ENCODE measurements around the gene RAB12. TPM values are rescaled to one million over a fixed set of nuclear protein-coding genes. Genes with fewer than 3 reads are reported as not detected.

RAB12 gene
- total RNA-seq, 2 experiments from 2014 or later, result 11.0 to 11.9 TPM

- CTCF ChIA-PET, result interaction anchor here (2.3 kb wide), 1 partner anchor 16 kb away, joined by 11 read pairs; no protein-coding TSS in a partner anchor
- no peak for DNase-seq
- no peaks in the 10 kb centered on the region for H3K9me3 Mint-ChIP-seq
- H3K27ac Mint-ChIP-seq, result no peak overlapping the region
- intact Hi-C loops (cut with micrococcal nuclease), result no loop called here
- H3K4me1 Mint-ChIP-seq (ENCODE audit: low read depth), result no peaks in the 10 kb centered on the region
- no peaks in the 10 kb centered on the region for H3K36me3 Mint-ChIP-seq (ENCODE audit: low read depth)
- no peak overlapping the region for H3K4me3 Mint-ChIP-seq
- H3K27me3 Mint-ChIP-seq (ENCODE audit: low read depth), result no peaks in the 10 kb centered on the region
Measured at GRCh38 chr18:8681196-8681595, 72.0 kb downstream of the RAB12 start.

DNA sequence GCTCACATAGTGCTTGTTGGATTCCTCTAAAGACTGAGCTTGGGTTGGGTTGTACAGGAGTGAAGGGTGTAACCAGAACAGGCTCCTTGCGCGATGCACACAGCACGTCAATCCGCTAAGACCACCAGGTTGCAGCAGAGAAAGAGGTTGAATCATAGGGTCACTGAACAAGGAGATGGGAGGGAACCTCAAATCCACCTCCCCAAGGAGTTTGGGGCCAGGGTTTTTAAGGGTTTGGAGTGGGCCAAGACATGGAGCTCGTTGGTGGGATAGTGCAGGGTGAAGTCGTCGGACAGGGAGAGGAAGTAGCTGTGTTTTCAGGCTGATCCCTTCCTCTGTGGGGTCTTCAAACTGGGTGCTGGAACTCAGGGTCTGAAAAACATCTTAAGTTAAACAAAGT, 75.3 kb downstream of the RAB12 start:
- no peak overlapping the region for H3K4me3 Mint-ChIP-seq
- no peak overlapping the region for H3K27ac Mint-ChIP-seq
- H3K4me1 Mint-ChIP-seq (ENCODE audit: low read depth), result no peaks in the 10 kb centered on the region
- no peaks in the 10 kb centered on the region for H3K9me3 Mint-ChIP-seq
- no peaks in the 10 kb centered on the region for H3K27me3 Mint-ChIP-seq (ENCODE audit: low read depth)
- intact Hi-C loops (cut with micrococcal nuclease), result no loop called here
- no peak for DNase-seq
- CTCF ChIA-PET, result no interaction called here
- H3K36me3 Mint-ChIP-seq (ENCODE audit: low read depth), result no peaks in the 10 kb centered on the region

DNA sequence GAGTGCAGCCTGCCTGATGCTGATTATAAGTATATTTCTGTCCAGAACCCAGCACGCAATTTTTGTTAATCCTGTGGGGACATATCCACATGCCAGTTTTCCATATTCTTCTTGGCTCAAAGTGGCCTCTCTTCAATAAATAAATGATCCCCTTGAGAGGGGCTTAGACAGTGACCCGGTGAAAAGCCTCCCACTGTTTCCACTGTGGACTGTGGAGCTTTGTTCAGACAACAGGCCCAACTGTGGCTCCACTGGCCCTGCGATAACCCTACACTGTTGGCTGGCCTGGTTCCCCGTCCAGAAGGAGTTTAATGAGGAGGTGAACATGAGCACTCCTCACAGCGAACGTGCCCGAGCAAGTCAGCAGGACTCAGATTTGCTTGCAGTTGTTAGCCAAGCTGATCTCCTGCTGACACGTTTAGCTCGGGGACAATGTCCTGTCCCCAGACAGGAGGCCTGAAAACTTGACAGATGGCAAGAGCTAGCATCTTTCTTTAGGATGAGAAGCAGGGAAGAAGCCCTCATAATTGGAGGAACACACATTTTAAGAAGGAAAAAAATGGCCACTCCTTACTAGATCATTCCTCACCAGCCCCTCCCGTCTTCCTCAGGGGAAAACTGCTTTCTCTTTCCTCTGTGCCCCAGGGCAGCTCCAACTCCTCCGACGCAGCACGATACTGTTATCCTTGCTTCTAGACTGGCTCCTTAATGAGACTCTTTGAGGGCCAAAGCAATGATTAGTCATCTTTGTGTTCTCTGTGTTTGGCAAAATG, 76.1 kb downstream of the RAB12 start:
- no peaks in the 10 kb centered on the region for H3K27me3 Mint-ChIP-seq (ENCODE audit: low read depth)
- H3K4me3 Mint-ChIP-seq, result no peak overlapping the region

GRCh38 chr18:8685914-8686216, 76.6 kb downstream of the RAB12 start:
- H3K4me1 Mint-ChIP-seq (ENCODE audit: low read depth), result no peaks in the 10 kb centered on the region
- intact Hi-C loops (cut with micrococcal nuclease), result no loop called here
- no peaks in the 10 kb centered on the region for H3K36me3 Mint-ChIP-seq (ENCODE audit: low read depth)
- H3K27ac Mint-ChIP-seq, result no peak overlapping the region
- CTCF ChIA-PET, result interaction anchor here (1.3 to 3.2 kb wide), 3 partner anchors 9 to 302 kb away, joined by 3 to 14 read pairs (median 4); no protein-coding TSS in a partner anchor
- no peaks in the 10 kb centered on the region for H3K27me3 Mint-ChIP-seq (ENCODE audit: low read depth)
- no peak overlapping the region for H3K4me3 Mint-ChIP-seq
- DNase-seq, result no peak
- H3K9me3 Mint-ChIP-seq, result no peaks in the 10 kb centered on the region

More for the DNA sequence above, 76.1 kb downstream of the RAB12 start:
- intact Hi-C loops (cut with micrococcal nuclease), result no loop called here
- Mint-ChIP-seq H3K36me3 (ENCODE audit: low read depth) (no peaks in the 10 kb centered on the region), H3K27ac (no peak overlapping the region), H3K9me3 (no peaks in the 10 kb centered on the region), H3K4me1 (ENCODE audit: low read depth) (no peaks in the 10 kb centered on the region)
- no peak for DNase-seq
- CTCF ChIA-PET, result interaction anchor here (1.6 to 3.2 kb wide), 2 partner anchors 10 to 11 kb away, joined by 4 to 14 read pairs; no protein-coding TSS in a partner anchor

DNA sequence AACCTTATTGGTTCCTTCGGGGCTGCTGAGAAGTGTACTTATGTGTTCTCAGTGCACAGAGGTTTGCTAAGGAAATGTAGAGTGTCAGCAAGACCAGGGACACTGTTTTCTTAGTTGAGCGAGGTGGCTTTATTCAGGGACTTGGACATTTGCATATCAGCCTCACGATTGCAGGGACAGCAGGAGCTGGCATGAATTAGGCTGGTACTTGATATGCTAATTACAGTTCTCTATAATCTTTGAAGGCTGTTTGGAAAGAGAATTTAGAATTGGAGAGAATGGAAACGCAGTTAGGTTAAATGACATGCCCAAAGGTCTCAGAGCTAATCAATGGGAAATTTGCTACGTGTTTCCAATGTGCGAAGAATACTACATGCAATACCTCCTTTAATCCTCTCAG, 77.4 kb downstream of the RAB12 start:
- intact Hi-C loops (cut with micrococcal nuclease), result no loop called here
- CTCF ChIA-PET, result interaction anchor here (1.3 to 3.2 kb wide), 4 partner anchors 9 to 301 kb away, joined by 3 to 14 read pairs (median 4); no protein-coding TSS in a partner anchor
- Mint-ChIP-seq H3K36me3 (ENCODE audit: low read depth) (no peaks in the 10 kb centered on the region), H3K9me3 (no peaks in the 10 kb centered on the region), H3K4me3 (no peak overlapping the region), H3K27me3 (ENCODE audit: low read depth) (no peaks in the 10 kb centered on the region), H3K27ac (no peak overlapping the region), H3K4me1 (ENCODE audit: low read depth) (no peaks in the 10 kb centered on the region)
- no peak for DNase-seq

- Mint-ChIP-seq H3K4me1 (ENCODE audit: low read depth) (no peaks in the 10 kb centered on the region), H3K27ac (no peak overlapping the region), H3K27me3 (ENCODE audit: low read depth) (no peaks in the 10 kb centered on the region), H3K36me3 (ENCODE audit: low read depth) (no peaks in the 10 kb centered on the region), H3K4me3 (no peak overlapping the region), H3K9me3 (no peaks in the 10 kb centered on the region)
- intact Hi-C loops (cut with micrococcal nuclease), result no loop called here
- DNase-seq, result no peak
- CTCF ChIA-PET, result interaction anchor here (0.7 to 3.2 kb wide), 2 partner anchors 8 to 34 kb away, joined by 3 to 14 read pairs; no protein-coding TSS in a partner anchor
Measured at GRCh38 chr18:8688216-8688800, 79.1 kb downstream of the RAB12 start.

- H3K27ac Mint-ChIP-seq, result no peak overlapping the region
- no peaks in the 10 kb centered on the region for H3K27me3 Mint-ChIP-seq (ENCODE audit: low read depth)
- H3K4me3 Mint-ChIP-seq, result no peak overlapping the region
- no peak for DNase-seq
- CTCF ChIA-PET, result interaction anchor here (0.7 kb wide), 1 partner anchor 34 kb away, joined by 3 read pairs; no protein-coding TSS in a partner anchor
- intact Hi-C loops (cut with micrococcal nuclease), result no loop called here
- H3K9me3 Mint-ChIP-seq, result no peaks in the 10 kb centered on the region
- H3K4me1 Mint-ChIP-seq (ENCODE audit: low read depth), result no peaks in the 10 kb centered on the region
- H3K36me3 Mint-ChIP-seq (ENCODE audit: low read depth), result no peaks in the 10 kb centered on the region
Measured at GRCh38 chr18:8688816-8689215, 79.6 kb downstream of the RAB12 start.

Other genes starting within 250 kb of the RAB12 start
- under 1 TPM; 0.15 to 0.31 TPM for gene MTCL1, start 96.1 kb downstream of the RAB12 start, total RNA-seq